ENCODE data around the gene BTAF1. TPM values are rescaled to one million over a fixed set of nuclear protein-coding genes. Genes with fewer than 3 reads are reported as not detected.

Gene BTAF1
- total RNA-seq, 1 donor: 59.2 TPM

GRCh38 chr10:92052741-92053140 lies 129.2 kb downstream of the BTAF1 start:
- TF ChIP-seq, protein P1, sequence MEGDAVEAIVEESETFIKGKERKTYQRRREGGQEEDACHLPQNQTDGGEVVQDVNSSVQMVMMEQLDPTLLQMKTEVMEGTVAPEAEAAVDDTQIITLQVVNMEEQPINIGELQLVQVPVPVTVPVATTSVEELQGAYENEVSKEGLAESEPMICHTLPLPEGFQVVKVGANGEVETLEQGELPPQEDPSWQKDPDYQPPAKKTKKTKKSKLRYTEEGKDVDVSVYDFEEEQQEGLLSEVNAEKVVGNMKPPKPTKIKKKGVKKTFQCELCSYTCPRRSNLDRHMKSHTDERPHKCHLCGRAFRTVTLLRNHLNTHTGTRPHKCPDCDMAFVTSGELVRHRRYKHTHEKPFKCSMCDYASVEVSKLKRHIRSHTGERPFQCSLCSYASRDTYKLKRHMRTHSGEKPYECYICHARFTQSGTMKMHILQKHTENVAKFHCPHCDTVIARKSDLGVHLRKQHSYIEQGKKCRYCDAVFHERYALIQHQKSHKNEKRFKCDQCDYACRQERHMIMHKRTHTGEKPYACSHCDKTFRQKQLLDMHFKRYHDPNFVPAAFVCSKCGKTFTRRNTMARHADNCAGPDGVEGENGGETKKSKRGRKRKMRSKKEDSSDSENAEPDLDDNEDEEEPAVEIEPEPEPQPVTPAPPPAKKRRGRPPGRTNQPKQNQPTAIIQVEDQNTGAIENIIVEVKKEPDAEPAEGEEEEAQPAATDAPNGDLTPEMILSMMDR (IDR thresholded peaks at IDR 0.05; ENCODE audit: insufficient read depth, low read depth, low read length): no peak
- H3K4me3 ChIP-seq (ENCODE audit: low read depth, low read length): no peak overlapping the region
- no peak for DNase-seq (ENCODE audit: low read depth)

- no peak overlapping the region for H3K4me3 ChIP-seq (ENCODE audit: low read depth, low read length)
- TF ChIP-seq, protein P1 (IDR thresholded peaks at IDR 0.05; ENCODE audit: insufficient read depth, low read depth, low read length): no peak
Observed at GRCh38 chr10:92054807-92055206, 131.2 kb downstream of the BTAF1 start.

GRCh38 chr10:92062273-92062672 lies 138.7 kb downstream of the BTAF1 start:
- TF ChIP-seq, protein P1 (IDR thresholded peaks at IDR 0.05; ENCODE audit: insufficient read depth, low read depth, low read length): no peak
- DNase-seq (ENCODE audit: low read depth): no peak
- H3K4me3 ChIP-seq (ENCODE audit: low read depth, low read length): no peak overlapping the region

More at GRCh38 chr10:92054807-92055206, 131.2 kb downstream of the BTAF1 start:
- no peak for DNase-seq (ENCODE audit: low read depth)

- TF ChIP-seq, protein P1 (IDR thresholded peaks at IDR 0.05; ENCODE audit: insufficient read depth, low read depth, low read length): no peak
- no peak overlapping the region for H3K4me3 ChIP-seq (ENCODE audit: low read depth, low read length)
- DNase-seq (ENCODE audit: low read depth): no peak
Observed at GRCh38 chr10:92064506-92064905, 140.9 kb downstream of the BTAF1 start.

DNA sequence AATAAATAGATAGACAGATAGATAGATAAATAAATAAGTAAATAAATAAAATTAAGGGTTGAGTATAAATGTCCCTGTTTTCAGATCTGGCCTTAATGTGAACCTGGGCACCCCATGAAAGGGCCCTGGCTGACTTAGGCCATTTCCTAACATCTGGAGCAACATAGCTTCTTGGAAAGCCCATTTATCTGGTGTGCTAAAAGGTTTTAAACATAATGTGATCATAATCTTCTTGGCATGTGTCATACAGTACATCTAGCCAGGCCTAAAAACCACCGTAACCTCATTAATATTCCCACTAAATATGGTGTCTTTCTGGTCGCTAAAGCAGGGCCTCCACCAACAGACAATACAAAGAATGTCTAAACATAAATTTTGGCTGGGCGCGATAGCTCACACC lies 142.8 kb downstream of the BTAF1 start:
- TF ChIP-seq, protein P1 (IDR thresholded peaks at IDR 0.05; ENCODE audit: insufficient read depth, low read depth, low read length): no peak

GRCh38 chr10:92068900-92069299 lies 145.3 kb downstream of the BTAF1 start:
- H3K4me3 ChIP-seq (ENCODE audit: low read depth, low read length): no peak overlapping the region
- DNase-seq (ENCODE audit: low read depth): no peak

More for the DNA sequence above, 142.8 kb downstream of the BTAF1 start:
- no peak for DNase-seq (ENCODE audit: low read depth)
- no peak overlapping the region for H3K4me3 ChIP-seq (ENCODE audit: low read depth, low read length)

More at GRCh38 chr10:92068900-92069299, 145.3 kb downstream of the BTAF1 start:
- TF ChIP-seq, protein P1 (IDR thresholded peaks at IDR 0.05; ENCODE audit: insufficient read depth, low read depth, low read length): no peak

Measured in fibroblast of villous mesenchyme (primary cell).